ENCODE data around the gene MINDY4. TPM values are rescaled to one million over a fixed set of nuclear protein-coding genes. Genes with fewer than 3 reads are reported as not detected.

MINDY4 gene
- total and polyA plus RNA-seq, 10 of the 15 experiments (the other 5 are each of a cell fraction or from before 2014, with no cell fraction given) = 0.10 to 0.90 (median 0.40) TPM

DNA sequence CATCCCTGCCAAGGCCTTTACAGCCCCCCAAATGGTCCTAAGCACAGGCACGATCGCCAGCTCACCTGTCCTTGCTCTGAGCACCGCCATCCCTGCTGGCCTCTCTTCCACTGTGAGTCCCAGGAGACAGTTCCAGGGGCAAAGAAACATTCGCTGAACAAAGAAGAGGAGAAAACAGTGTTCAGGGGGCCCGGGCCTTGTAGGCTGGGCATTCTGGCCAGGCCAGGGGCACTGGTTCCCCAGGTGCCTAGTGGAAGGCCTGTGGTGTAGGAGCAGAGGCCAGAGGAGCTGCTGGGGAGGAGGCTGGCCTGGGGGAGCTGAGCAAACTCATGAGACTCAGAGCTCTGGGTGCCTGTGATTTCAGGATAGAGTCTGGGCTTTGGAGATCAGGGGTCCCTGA, 163.0 kb downstream of the MINDY4 start:
- ChIA-PET SMC1A (ENCODE audit: uncharacterized antibody, unreplicated experiment) (interaction anchor here (1.1 kb wide), 1 partner anchor 44 kb away, joined by 4 read pairs; no protein-coding TSS in a partner anchor), CTCF (interaction anchor here (0.8 to 7.2 kb wide), 3 partner anchors 40 to 195 kb away, joined by 3 to 159 read pairs (median 8); no protein-coding TSS in a partner anchor), POLR2A (interaction anchor here (0.6 kb wide), 1 partner anchor 245 kb away, joined by 3 read pairs; no protein-coding TSS in a partner anchor), RAD21 (ENCODE audit: unreplicated experiment) (interaction anchor here (1.5 kb wide), 1 partner anchor 187 kb away, joined by 4 read pairs; no protein-coding TSS in a partner anchor)
- Histone ChIP-seq H3K27me3 (replicated peaks in 1 of 2; ENCODE audit: control insufficient read depth in 2 of 2, insufficient read depth in 2 of 2, low read length in 1 of 2) (peaks cover 0 to 6% of the 10 kb centered on the region in 2 experiments; a peak in 3 of 4 replicates), H3K9me3 (replicated peaks; ENCODE audit: control insufficient read depth, insufficient read depth, low read length) (no peaks in the 10 kb centered on the region), H3K4me3 (no peak overlapping the region), H3K4me2 (ENCODE audit: control insufficient read depth, insufficient read depth) (no peak overlapping the region), H3K79me2 (ENCODE audit: control insufficient read depth, insufficient read depth, low read length) (no peaks in the 10 kb centered on the region), H3K27ac (ENCODE audit: control insufficient read depth, insufficient read depth) (no peak overlapping the region), H3K4me1 (ENCODE audit: control insufficient read depth, insufficient read depth, low read length) (no peaks in the 10 kb centered on the region), H3K36me3 (ENCODE audit: control insufficient read depth in 2 of 2, insufficient read depth in 2 of 2, low read length in 1 of 2) (no peaks in the 10 kb centered on the region), H4K20me1 (ENCODE audit: control insufficient read depth, insufficient read depth) (no peaks in the 10 kb centered on the region), H3K9ac (ENCODE audit: control insufficient read depth, insufficient read depth, low read length) (no peak overlapping the region), H2AFZ (ENCODE audit: control insufficient read depth, low read depth, low read length) (no peak overlapping the region)
- TF ChIP-seq SKIL (IDR thresholded peaks at IDR 0.05; ENCODE audit: low read depth, poor library complexity, severe bottlenecking) (no peak), ELK1 (IDR thresholded peaks at IDR 0.05; ENCODE audit: low read depth, low read length) (no peak), YBX1 (IDR thresholded peaks at IDR 0.05) (no peak), JUND (IDR thresholded peaks at IDR 0.05; ENCODE audit: low read depth, low read length) (no peak), ATF3 (IDR thresholded peaks at IDR 0.05; ENCODE audit: borderline replicate concordance, extremely low read depth, low read depth, low read length) (no peak), ZNF274 (IDR thresholded peaks at IDR 0.05; ENCODE audit: insufficient read depth, insufficient read length) (no peak), MYB (IDR thresholded peaks at IDR 0.05; ENCODE audit: borderline replicate concordance, low read depth, low read length) (no peak), ZBED1 (IDR thresholded peaks at IDR 0.05; ENCODE audit: borderline replicate concordance) (no peak), FOXM1 (IDR thresholded peaks at IDR 0.05; ENCODE audit: low read depth, low read length) (no peak), BHLHE40 (IDR thresholded peaks at IDR 0.05; ENCODE audit: borderline replicate concordance in 1 of 2, low read depth in 2 of 2, low read length in 1 of 2) (no peak), MTA2 (IDR thresholded peaks at IDR 0.05; ENCODE audit: low read depth) (no peak), IRF4 (IDR thresholded peaks at IDR 0.05; ENCODE audit: low read depth, low read length) (no peak), TBL1XR1 (IDR thresholded peaks at IDR 0.05; ENCODE audit: low read depth, low read length) (no peak), ZSCAN29 (IDR thresholded peaks at IDR 0.05) (no peak), NBN (IDR thresholded peaks at IDR 0.05) (no peak)
- intact Hi-C loops (cut with micrococcal nuclease; ENCODE audit: unreplicated experiment) = no loop called here
- no peak for DNase-seq (ENCODE audit: low read depth, low spot score)
- no TSS peak for BruUV-seq (replicated peaks)
- 25% methylated on average over 5 of the region's 5 CpGs for WGBS (ENCODE audit: insufficient coverage, insufficient replicate concordance, low lambda C conversion rate, missing lambda C conversion rate)
- ATAC-seq = no peak
- FAIRE-seq = no peak
- in situ Hi-C loops (cut with MboI) = no loop called here
